ENCODE results near the gene ADAM12. TPM values are rescaled to one million over a fixed set of nuclear protein-coding genes. Genes with fewer than 3 reads are reported as not detected.
"Not testable (repeated sequence)": the region's sequence is repeated elsewhere in the genome, so short reads cannot be mapped to it uniquely, and the experiment has no call there.

The ADAM12 gene
- total RNA-seq, 1 experiment from 2014 or later, result not detected

- no peak for TF ChIP-seq CTCF (IDR thresholded peaks at IDR 0.05; ENCODE audit: unreplicated experiment)
- H3K36me3 Mint-ChIP-seq (ENCODE audit: insufficient read depth, unreplicated experiment), result peaks cover 1% of the 10 kb centered on the region
- no peaks in the 10 kb centered on the region for H3K4me1 Mint-ChIP-seq (ENCODE audit: low read depth, unreplicated experiment)
- peaks cover 5% of the 10 kb centered on the region for H3K27me3 Mint-ChIP-seq (ENCODE audit: unreplicated experiment)
- no peak for DNase-seq
- intact Hi-C loops (cut with micrococcal nuclease; ENCODE audit: unreplicated experiment), result no loop called here
- BruUV-seq (replicated peaks), result no TSS peak
- no peak overlapping the region for H3K4me3 Mint-ChIP-seq (ENCODE audit: low read depth, unreplicated experiment)
- H3K27ac Mint-ChIP-seq (ENCODE audit: unreplicated experiment), result no peak overlapping the region
- no peaks in the 10 kb centered on the region for H3K9me3 Mint-ChIP-seq (ENCODE audit: low read depth, unreplicated experiment)
- CTCF ChIA-PET, result no interaction called here
Observed at GRCh38 chr10:126057494-126057893, 330.8 kb downstream of the ADAM12 start.

GRCh38 chr10:126054191-126054590, 334.1 kb downstream of the ADAM12 start:
- H3K27me3 Mint-ChIP-seq (ENCODE audit: unreplicated experiment), result peaks cover 31% of the 10 kb centered on the region
- CTCF ChIA-PET, result no interaction called here
- H3K9me3 Mint-ChIP-seq (ENCODE audit: low read depth, unreplicated experiment), result no peaks in the 10 kb centered on the region
- intact Hi-C loops (cut with micrococcal nuclease; ENCODE audit: unreplicated experiment), result no loop called here
- no peak overlapping the region for H3K4me3 Mint-ChIP-seq (ENCODE audit: low read depth, unreplicated experiment)
- no peak for TF ChIP-seq CTCF (IDR thresholded peaks at IDR 0.05; ENCODE audit: unreplicated experiment)
- no peak for DNase-seq
- no TSS peak for BruUV-seq (replicated peaks)
- peaks cover 4% of the 10 kb centered on the region for H3K36me3 Mint-ChIP-seq (ENCODE audit: insufficient read depth, unreplicated experiment)
- H3K27ac Mint-ChIP-seq (ENCODE audit: unreplicated experiment), result no peak overlapping the region
- no peaks in the 10 kb centered on the region for H3K4me1 Mint-ChIP-seq (ENCODE audit: low read depth, unreplicated experiment)

GRCh38 chr10:126052171-126052570, 336.1 kb downstream of the ADAM12 start:
- intact Hi-C loops (cut with micrococcal nuclease; ENCODE audit: unreplicated experiment), result no loop called here
- no peaks in the 10 kb centered on the region for H3K4me1 Mint-ChIP-seq (ENCODE audit: low read depth, unreplicated experiment)
- BruUV-seq (replicated peaks), result no TSS peak
- TF ChIP-seq CTCF (IDR thresholded peaks at IDR 0.05; ENCODE audit: unreplicated experiment), result no peak
- H3K9me3 Mint-ChIP-seq (ENCODE audit: low read depth, unreplicated experiment), result no peaks in the 10 kb centered on the region
- peaks cover 31% of the 10 kb centered on the region for H3K27me3 Mint-ChIP-seq (ENCODE audit: unreplicated experiment)
- CTCF ChIA-PET, result no interaction called here
- peaks cover 4% of the 10 kb centered on the region for H3K36me3 Mint-ChIP-seq (ENCODE audit: insufficient read depth, unreplicated experiment)
- H3K27ac Mint-ChIP-seq (ENCODE audit: unreplicated experiment), result no peak overlapping the region
- no peak for DNase-seq
- H3K4me3 Mint-ChIP-seq (ENCODE audit: low read depth, unreplicated experiment), result no peak overlapping the region

GRCh38 chr10:126049759-126050700, 338.2 kb downstream of the ADAM12 start:
- H3K9me3 Mint-ChIP-seq (ENCODE audit: low read depth, unreplicated experiment), result no peaks in the 10 kb centered on the region
- intact Hi-C loops (cut with micrococcal nuclease; ENCODE audit: unreplicated experiment), result no loop called here

GRCh38 chr10:126047749-126048148, 340.5 kb downstream of the ADAM12 start:
- BruUV-seq (replicated peaks); H3K9me3 Mint-ChIP-seq (ENCODE audit: low read depth, unreplicated experiment); H3K36me3 Mint-ChIP-seq (ENCODE audit: insufficient read depth, unreplicated experiment); intact Hi-C loops (cut with micrococcal nuclease; ENCODE audit: unreplicated experiment); H3K4me1 Mint-ChIP-seq (ENCODE audit: low read depth, unreplicated experiment); CTCF ChIA-PET; H3K4me3 Mint-ChIP-seq (ENCODE audit: low read depth, unreplicated experiment); DNase-seq; H3K27ac Mint-ChIP-seq (ENCODE audit: unreplicated experiment): not testable (repeated sequence)
- H3K27me3 Mint-ChIP-seq (ENCODE audit: unreplicated experiment), result peaks cover 28% of the 10 kb centered on the region

More at GRCh38 chr10:126049759-126050700, 338.2 kb downstream of the ADAM12 start:
- Mint-ChIP-seq H3K27ac (ENCODE audit: unreplicated experiment) (no peak overlapping the region), H3K4me1 (ENCODE audit: low read depth, unreplicated experiment) (no peaks in the 10 kb centered on the region), H3K27me3 (ENCODE audit: unreplicated experiment) (peaks cover 31% of the 10 kb centered on the region), H3K4me3 (ENCODE audit: low read depth, unreplicated experiment) (no peak overlapping the region), H3K36me3 (ENCODE audit: insufficient read depth, unreplicated experiment) (peaks cover 4% of the 10 kb centered on the region)
- TF ChIP-seq CTCF (IDR thresholded peaks at IDR 0.05; ENCODE audit: unreplicated experiment), result no peak
- CTCF ChIA-PET, result interaction anchor here (0.7 kb wide), 1 partner anchor 254 kb away, joined by 3 read pairs; no protein-coding TSS in a partner anchor
- no TSS peak for BruUV-seq (replicated peaks)
- no peak for DNase-seq

Measured in Calu3 (cell line).